CD4-positive, alpha-beta T cell treated with Interleukin-17A for 1 hour (primary cell): Measurements from ENCODE around the gene MS4A15.
"Not testable (repeated sequence)": the region's sequence is repeated elsewhere in the genome, so short reads cannot be mapped to it uniquely, and the experiment has no call there.

Experiments used
- DNase-seq: peaks from one replicate; pipeline ENCODE4 v3.0.0-alpha.2; 2020

MS4A15 gene, protein sequence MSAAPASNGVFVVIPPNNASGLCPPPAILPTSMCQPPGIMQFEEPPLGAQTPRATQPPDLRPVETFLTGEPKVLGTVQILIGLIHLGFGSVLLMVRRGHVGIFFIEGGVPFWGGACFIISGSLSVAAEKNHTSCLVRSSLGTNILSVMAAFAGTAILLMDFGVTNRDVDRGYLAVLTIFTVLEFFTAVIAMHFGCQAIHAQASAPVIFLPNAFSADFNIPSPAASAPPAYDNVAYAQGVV

DNA sequence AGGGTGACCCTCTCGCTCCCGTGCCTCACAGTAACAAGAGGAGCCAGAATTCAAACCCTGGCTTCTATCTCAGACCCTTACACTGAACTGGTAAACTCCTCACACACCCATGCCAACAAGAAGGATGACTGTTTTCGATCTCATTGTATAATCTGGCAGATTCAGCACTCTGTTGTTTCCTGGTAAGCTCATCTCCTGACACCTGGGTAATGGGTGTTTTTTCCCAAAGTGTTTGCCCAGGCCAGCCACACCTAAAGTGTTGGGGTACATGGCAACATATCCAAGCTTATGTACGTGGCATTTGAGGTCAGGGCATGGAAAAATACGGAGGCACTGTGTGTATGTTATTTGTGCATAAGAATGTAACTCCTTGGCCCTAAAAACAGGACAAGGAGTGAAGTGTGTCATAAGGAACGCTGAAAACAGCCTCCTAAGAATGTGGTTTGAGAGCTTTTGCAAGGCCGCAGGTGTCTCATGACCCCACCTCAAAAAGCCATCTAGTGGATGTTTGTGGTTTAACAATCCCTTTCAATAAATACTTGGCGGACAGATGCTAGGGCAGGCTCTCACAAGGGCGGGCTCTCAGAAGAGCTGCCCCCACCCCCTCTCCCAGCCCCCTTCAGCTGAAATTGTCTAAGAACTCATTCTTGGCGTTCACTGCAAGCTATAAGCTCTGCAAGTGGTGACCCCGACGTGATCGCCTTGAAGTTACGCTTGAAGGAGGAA lies at the start of gene MS4A15:
Gene MS4A15 (plus strand): TSS at position 561 of the 726 bp plus-strand sequence. CDS start 6,867 bp downstream, outside the sequence.
- peak; percentile 3 for DNase-seq

DNA sequence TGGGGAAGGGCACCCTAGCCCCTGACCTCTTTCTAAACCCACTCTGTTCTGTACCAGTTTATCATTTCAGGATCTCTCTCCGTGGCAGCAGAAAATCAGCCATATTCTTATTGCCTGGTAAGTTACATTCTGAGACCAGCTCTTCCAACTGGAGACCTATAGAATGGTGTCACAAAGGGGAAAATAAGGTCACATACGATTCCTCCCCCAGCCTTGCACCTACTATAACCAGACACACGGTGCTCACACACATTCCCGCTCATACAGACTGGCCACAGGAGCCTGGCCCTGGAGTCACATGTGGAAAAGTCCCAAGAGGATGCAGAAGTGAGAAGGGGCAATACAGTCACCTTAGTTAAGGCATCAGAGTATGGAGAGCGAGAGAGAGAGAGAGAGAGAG lies 49.7 kb upstream of the MS4A15 start:
- no peak for DNase-seq

DNA sequence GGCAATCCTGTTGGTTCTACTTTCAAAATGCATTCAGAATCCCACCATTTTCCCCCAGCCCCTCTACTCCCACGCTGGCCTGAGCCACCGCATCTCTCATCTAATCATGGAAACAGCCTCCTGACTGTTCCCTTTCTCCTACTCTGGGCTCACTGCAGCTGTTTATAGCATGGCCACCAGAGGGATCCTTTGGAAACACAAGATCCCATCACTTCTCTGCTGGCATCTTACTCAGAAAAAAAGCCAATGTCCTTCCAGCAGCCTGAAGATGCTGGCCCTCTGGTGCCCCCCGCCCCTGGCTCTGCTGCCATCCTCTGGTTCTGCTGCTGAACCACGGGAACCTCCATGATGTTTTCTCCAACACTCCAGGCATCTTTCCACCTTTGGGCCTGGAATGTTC lies 46.2 kb upstream of the MS4A15 start:
- no peak for DNase-seq

DNA sequence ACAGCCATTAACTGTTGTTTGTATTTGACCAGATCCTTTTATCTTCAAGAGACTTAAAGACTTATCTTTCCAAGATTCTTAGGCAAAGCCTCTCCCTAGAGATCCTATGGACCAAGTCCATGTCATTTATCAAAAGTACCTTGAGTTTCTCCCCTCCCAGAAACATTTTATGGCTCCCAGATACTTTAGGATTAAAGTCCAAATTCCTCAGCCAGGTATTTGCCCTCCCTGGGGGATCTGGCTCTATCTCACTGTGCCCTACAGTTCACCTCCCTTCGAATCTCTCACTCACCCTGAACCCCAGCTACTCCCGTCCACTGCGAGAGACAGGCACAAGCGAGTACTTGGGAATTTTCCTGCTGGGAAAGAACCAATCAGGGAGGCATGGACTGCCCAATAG lies 45.4 kb upstream of the MS4A15 start:
- no peak for DNase-seq

DNA sequence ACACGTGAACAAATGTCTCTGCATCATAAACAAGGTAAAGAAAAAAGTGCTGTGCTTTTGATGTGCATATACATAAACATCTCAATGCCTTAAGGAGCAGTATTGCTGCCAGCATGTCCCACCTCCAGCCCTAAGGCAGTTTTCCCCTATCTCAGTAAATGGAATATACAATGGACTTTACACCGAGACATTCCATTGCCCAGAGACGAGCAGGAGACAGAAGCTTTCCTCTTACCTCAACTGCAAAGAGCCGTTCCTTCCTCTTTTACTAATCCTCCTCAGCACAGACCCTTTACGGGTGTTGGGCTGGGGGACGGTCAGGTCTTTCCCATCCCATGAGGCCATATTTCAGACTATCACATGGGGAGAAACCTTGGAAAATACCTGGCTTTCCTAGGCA lies 43.2 kb upstream of the MS4A15 start:
- DNase-seq: not testable (repeated sequence)

DNA sequence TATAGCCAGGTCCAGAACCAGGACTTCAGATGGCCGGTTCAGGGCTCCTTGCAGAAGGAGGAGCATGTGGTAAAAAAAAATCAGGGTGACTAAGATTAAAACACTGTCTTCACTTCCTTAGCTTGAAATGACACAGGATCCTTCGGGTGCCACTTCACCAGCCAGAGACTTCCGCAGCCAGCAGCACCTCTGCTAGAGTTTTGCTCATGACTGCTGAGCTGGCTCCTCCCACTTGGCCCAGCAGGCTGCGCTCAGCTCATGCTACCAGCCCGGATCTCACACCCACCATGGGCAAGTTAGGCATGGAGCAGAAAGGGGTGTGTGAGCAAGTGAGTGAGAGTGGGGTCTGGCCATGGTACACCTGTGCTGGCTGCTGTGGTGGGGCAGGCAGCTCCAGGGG lies 38.7 kb upstream of the MS4A15 start:
- DNase-seq: peak; percentile 15

DNA sequence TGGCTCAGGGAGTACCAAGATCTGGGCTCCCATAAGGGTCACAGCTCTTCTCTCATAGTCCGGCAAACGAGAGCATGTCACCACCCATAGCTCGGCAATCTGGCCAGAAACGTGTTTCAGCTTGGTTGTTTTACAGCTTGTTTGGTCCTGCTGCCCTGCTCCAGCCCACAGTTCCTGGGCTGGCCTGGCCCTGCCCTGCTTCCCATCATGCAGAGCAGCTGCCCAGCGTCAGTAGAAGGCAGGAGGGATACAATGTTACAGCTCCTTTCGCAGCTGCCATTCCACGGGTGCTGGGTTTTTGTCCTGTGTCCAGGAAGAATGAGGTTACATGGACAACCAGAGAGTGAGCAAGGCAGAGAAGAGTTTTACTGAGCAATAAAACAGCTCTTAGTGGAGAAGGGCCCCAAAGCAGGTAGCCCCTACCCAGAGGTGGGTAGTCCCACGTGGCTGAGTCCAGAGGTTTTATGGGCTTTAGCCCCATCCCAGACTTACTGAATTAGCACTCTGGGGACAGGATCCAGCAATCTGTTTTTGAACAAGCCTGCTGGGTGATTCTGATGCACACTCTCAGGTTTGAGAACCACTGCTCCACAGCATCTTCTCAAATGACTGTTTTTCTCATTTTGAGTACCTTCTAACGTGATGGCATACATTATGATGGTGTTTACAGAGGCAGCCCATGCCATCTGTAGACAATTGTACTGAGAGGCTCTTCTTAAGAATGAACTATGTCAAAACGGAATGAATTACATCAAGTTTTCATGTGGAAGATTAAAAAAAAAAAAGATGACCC lies 37.9 kb upstream of the MS4A15 start:
- DNase-seq: no peak

DNA sequence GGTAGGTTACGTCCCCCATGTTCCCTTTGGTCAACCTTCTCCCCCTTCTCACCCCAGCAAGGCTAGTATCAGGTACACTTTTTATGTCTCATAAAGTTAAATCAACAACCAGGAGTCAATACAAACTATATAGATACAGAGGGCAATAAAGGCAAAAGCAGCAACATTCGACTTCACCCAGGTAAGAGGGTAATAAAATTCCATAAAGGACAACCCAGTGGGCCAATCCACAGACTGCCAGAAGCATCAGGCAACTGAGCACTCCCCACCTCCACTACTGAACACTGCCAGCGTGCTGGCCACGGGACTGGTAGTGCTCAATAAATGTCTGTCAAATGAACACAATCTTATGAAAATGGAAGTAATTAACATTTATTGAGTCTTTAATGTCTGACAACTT lies 37.3 kb upstream of the MS4A15 start:
- no peak for DNase-seq

DNA sequence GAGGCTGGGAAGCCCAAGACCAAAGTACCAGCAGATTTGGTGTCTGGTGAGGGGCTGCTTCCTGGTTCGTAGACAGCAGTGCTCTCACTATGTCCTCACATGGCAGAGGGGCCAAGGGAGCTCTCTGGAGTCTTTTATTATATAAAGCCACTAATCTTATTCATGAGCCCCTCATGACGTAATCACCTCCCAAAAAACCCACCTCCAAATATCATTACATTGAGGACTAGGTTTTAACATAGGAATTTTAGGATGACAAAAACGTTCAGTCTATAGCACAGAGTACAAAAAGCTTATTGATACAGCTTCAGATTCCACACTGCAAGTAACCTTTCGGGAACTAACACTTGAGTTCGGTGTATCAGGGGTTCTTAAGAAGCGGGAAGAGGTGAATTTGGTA lies 36.2 kb upstream of the MS4A15 start:
- DNase-seq: no peak

DNA sequence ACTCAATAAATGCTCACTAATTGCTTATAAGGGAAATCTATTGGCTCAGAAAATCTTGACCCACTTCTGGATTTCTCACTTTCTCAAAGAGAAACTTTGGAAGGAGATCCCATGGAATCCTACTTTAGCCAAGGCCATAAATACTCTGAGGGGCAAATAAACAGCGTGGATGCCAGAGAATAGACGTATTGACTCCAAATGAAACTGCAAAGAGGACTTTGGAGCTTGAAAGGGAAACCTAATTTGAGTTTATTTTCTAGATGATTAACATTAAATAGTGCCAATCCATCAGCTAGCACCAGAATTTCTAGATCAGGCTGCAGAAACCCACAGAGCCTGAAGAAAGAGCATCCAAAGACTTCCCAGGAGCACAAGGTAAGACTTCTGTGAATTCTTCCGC lies 32.2 kb upstream of the MS4A15 start, which contains the start of gene MS4A18:
Gene MS4A18 (plus strand): TSS at position 301 of the 400 bp plus-strand sequence.
- DNase-seq: no peak

DNA sequence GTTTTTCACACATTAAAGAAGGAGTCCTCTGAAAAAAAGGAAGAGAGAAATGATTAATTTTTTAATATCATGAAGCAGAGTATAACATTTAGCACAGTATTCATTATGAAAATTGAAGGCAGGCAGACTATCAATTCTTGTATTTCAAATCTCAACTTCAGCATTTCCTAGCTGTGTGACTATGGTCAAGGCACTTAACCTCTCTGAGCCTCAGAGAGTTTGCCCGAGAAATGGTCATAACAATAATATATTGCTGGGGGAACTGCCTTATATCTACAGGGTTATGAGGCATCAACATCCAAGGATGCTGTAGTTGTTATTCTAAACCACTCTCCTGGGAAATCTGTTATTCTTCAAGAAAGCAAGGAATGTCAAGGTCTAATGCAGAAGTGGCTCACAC lies 31.1 kb upstream of the MS4A15 start:
- DNase-seq: no peak

DNA sequence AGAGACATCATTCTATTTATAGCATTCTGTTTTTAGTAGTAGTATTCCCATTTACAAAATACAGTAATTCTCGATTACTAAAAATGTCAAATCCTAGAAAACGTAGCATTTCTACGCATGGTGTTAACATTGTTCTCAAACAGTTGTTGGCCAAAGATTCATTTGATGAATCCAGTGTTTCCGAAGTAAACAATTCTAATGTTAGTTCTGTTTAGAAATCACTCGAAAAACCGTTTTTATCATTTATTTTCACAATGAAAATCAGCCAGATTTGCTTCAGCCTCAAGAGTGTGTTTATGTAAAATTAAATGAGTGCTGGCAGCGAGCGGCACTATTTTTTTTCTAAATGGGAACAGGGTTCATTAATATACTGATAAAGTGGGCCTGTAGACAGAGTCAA lies 25.1 kb upstream of the MS4A15 start:
- DNase-seq: no peak

DNA sequence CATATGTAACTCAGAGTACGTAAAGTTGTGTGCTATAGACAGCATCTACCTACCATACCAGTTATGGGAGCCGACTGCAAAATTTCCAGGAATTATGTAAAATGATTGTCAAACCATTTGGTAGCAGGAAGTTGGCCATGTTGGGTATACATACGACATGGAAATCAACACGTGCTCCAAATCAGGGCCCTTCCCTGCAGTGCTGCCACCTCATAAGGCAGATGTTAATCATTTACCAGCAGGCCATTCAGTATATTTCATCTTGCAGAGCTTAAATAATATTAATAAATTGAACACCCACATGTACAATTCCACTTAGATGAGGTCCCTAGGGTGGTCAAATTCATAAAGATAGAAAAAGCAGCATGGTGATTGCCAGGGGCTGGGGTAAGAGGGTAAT lies 22.4 kb upstream of the MS4A15 start:
- DNase-seq: no peak

DNA sequence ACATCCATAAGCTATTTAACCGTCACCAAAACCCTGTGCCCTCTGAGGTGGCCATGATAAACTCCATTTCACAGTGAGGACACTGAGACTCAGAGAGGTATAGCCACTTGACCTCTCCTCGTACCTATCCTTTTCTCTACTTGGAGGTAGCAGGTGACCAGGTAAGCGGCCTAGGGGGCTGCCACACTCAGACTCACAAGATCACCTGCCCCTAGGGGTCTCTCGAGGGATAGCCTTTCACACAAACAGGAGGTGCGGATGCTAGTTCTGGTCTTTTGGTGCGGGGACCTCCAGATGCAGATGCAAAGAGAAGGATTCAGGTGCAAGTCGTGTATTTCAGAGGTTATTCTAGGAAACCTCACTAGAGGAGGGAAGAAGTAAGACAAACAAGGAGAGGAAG lies 17.6 kb upstream of the MS4A15 start:
- no peak for DNase-seq

DNA sequence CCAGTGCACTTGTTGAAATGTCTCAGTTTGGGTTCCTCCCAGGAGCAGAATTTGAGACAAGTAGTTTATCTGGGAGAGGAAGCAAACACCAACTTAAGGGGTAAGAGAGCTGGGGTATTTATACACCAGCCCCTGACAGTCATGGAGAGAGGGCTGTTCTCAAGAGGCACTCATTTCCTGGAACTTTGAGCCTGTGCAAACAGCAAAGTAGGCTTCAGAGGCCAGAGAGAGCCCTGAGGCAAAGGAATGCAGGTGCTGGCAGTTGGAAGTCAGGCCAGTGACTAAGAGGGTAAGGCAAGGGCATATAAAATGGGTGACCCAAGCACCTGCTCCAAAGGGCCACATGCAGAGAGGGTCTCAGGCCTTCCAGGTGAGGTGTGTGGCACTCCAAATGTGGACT lies 16.1 kb upstream of the MS4A15 start:
- no peak for DNase-seq

DNA sequence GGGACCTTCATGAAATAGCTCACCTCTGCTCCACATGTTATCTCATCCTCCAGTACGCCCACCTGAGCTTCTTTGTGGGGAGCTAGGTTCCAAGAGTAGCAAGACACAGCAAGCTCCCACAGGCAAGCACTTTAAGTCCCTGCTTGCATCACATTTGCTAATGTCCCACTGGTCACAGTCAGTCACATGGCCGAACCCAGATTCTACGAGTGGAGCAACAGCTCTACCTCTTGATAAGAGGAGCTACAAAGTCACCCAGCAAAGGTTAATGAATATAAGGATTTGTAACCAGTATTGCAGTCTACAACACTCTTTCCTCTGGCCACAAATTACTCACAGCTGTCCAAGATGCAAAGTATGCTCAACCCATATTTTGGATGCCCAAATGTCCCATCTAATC lies 15.2 kb upstream of the MS4A15 start:
- no peak for DNase-seq

DNA sequence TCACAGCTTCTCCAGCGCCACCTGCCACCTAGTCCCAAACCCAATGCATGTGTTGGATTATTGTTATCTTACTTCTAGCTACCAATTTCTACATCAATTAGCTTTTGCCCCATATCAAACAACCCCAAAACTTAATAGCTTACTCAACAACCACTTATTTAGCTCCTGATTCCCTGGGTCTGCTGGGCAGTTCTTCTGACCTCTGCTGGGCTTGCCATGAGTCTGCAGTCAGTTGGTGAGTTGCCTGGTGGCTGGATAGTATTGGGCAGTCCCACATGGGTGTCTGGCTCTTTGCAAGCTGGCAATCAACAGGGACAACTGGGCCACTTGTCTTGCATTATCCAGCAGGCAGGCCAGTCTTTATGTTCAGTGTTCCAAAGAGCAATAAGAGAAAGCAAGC lies 13.6 kb upstream of the MS4A15 start:
- no peak for DNase-seq

DNA sequence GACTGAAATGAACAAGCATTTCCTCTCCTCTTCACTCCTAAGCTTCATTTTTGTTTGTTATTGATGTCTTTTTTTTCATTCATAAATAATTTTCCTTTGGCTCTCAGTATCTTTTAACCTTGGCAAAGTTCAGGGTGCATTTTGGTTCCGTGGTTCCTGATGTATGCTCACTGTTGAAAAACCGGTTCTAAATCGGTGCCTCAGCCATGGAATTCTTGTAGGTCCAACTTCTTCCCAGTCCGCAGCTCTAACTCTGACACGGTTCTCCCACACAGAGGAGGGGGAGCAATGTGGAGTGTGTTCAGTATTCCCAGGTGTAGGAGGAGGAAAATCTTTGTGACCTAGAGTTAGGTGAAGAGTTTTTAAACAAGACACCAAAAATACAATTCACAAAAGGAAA lies 12.6 kb upstream of the MS4A15 start:
- no peak for DNase-seq

DNA sequence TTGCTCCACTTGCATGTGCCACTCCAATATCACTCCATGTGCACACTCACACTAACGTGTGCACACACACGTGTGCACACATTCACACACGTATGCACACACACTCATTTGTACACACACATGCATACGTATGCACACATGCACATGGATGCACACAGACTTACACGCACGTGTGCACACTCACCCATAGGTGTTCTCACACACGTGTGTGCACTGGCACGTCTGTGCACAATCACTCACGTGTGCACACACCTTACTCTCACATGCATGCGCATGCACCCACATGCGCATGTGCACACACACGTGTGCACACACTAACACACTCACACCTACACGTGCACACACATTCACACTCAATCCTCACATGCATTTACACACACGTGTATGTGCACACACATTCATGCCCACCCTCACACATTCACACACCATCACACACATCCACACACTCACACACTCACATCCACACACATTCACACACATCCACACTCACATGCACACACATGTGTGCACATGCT lies 9.3 kb upstream of the MS4A15 start:
- DNase-seq: no peak

DNA sequence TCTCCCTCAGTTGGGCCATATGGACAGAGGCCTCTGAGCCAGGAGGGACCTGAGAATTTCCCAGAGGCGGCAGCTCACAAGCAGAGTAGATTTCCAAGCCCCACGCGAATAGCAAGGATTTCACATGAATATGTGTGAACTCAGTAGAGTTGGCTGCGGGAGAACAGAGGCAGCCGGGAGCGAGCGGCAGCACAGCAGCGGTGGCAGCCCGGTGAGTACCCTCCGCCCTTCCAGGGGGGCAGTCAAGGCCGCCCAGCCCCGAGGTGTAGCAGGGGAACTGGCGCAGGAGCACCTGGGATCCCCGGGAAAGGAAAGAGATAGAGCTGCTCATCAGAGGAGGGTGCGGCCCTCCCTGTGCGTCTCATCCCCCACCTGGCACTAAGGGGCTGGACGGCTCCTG lies 8.4 kb upstream of the MS4A15 start:
- no peak for DNase-seq

DNA sequence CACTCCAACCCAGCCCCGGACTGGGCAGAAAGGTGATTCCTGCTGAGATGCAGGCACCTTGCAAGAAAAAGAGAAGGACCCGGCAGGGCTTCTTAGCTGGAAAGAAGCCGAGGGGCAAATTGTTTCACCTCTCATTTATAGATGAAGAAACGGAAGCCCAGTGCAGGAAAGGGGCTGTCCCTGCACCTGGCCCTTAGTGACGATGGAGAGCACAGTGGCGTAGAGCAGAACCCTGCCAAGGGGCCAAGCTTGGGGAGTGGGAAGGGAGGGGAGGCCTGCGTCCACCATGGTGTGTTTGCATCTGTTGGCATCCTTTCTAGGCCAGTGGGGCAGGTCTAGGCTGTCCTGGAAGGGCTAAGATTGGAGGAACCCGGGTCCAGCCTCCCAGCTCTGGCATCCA lies 7.8 kb upstream of the MS4A15 start:
- no peak for DNase-seq

DNA sequence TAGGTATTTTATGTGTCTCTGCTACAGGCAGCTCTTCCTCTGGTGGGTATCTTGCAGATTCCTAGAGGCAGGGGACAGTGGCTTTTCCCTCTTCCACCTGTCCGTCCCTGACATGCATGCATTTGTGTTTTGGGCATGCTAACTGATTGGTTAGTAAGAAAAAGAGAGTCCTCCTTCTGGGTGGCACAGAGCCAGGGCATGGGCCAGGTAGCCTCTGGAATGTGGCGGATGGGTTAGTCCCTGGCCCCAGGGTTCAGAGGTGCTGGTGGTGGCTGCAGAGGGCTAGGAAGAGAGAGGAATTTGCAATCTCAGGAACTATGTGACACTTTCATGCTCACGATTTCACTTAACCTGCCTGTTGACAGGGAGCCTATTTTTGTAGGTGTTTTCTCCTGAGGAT lies 5.8 kb upstream of the MS4A15 start:
- no peak for DNase-seq

DNA sequence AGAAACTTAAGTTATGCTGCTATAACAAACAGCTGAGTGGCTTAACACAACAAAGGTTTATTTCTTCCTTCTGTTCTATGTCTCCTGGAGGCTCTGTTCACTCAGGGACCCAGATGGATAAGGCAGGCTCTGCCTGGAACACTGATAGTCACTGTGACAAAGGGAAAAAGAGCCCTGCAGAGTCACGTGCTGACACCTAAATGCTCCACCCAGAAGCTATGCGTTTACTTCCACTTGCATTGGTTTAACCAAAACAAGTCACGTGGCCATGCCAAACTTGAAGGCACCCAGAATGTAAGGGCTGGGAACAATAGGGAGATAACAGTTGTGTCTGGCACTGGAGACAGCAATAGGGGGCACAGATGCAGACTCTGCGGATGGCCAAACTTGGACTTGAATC lies 3.4 kb upstream of the MS4A15 start:
- no peak for DNase-seq

DNA sequence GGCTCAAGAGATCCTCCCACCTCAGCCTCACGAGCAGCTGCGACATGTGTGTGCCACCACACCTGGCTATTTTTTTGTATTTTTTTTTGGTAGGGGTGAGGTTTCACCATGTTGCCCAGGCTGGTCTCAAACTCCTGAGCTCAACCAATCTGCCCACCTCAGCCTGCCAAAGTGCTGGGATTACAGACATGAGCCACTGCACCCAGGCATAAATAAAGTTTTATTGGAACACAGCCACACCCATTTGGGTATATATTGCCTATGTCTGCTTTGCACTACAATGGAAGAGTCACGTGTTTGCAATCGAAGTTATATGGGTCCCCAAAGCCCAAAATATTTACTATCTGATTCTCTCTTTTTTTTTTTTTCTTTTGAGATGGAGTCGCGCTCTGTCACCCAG lies 1.8 kb upstream of the MS4A15 start:
- no peak for DNase-seq
